A549 treated with ZK216348 at 1 μM for 4 hours (cell line): ENCODE data around the gene LEFTY2. TPM values are rescaled to one million over a fixed set of nuclear protein-coding genes. Genes with fewer than 3 reads are reported as not detected.

Source experiments
- total RNA-seq: library from RNA; stranded (reverse); fragments of 200-300 nt; extraction: Qiagen RNA extraction; gene quantifications from 5 replicates; pipeline ENCODE4 v1.2.3, GENCODE V29; 2022; ENCODE audit warnings: low read depth

Gene LEFTY2
- total RNA-seq, result not detected in 5 replicates

GRCh38 chr1:225941187-225941941, at the start of gene LEFTY2:
LEFTY2 (minus strand) TSS chr1:225941220; CDS start chr1:225941140, 80 bp downstream.

DNA sequence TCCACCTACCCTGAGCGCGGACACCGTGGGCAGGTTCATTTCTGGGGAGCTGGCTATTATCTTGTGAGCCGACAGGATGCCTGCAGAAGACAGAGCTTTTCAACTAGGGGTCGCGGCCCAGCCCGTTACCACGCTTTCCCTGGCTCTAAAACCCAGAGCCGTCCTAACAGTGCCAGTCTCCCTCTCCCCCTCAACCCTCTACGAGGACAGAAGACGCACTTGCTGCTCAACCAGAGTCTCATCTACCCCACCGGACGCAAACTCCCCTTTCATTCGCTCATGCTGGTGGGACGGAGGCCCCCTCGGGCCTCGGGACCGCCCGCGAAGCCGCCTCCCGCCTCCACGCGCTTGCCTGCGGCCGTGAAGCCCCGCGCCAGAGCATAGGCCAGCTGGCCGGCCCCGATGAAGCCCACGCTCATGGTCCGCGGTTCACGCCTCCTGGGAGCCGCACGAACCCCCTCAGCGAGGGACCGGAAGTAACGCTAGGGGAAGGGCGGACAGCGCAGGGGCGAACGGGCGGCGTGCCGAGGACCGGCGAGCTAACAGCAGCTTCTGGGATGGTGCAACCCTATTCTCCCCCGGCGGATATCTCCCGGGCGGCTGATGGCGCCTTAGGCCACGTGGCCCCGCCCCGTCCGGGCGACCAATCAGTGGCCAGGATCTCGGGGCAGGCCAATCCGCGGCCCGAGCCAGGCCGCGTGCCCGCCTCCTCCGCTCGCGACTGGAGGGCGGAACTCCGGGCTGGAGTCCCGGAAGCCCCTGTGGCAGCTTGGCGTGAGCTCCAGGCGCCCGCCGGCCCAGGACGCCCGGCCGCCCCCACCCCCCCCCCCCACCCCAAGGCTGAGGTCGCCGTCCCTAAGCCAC, 17.1 kb downstream of the LEFTY2 start, which contains the start of gene PYCR2:
PYCR2 (minus strand) TSS at position 559 of the 864 bp plus-strand sequence; CDS start at position 419, 140 bp downstream.

GRCh38 chr1:225888898-225889601, 52.0 kb downstream of the LEFTY2 start, which contains the start of gene LEFTY1:
LEFTY1 (minus strand) TSS chr1:225889146; CDS start chr1:225889066, 80 bp downstream.

Other genes with a start within 250 kb of the LEFTY2 start
- 208 to 440 TPM (median 227 TPM) in 5 replicates for gene SRP9, start 163.4 kb downstream of the LEFTY2 start, total RNA-seq
- 198 to 253 TPM (median 220 TPM) in 5 replicates for gene EPHX1, start 131.1 kb downstream of the LEFTY2 start, total RNA-seq
- 3.1 to 7.8 TPM (median 6.5 TPM) in 5 replicates for gene TMEM63A, start 58.8 kb downstream of the LEFTY2 start, total RNA-seq
- gene LEFTY1, start 52.1 kb downstream of the LEFTY2 start, total RNA-seq, result 0.49 to 0.76 TPM (median 0.55 TPM) in 5 replicates
- gene PYCR2, start 17.0 kb downstream of the LEFTY2 start, total RNA-seq, result 39.4 to 61.6 TPM (median 55.7 TPM) in 5 replicates
- 6.4 to 9.6 TPM (median 8.4 TPM) in 5 replicates for gene SDE2, start 58.1 kb upstream of the LEFTY2 start, total RNA-seq
- 359 to 479 TPM (median 396 TPM) in 5 replicates for gene H3-3A, start 121.5 kb upstream of the LEFTY2 start, total RNA-seq
- gene ACBD3, start 245.5 kb upstream of the LEFTY2 start, total RNA-seq, result 16.3 to 30.1 TPM (median 27.0 TPM) in 5 replicates